WTC11 (cell line): ENCODE results near the gene TFCP2.

Experiments used
- JUN ChIP-seq: sonication (generic); formaldehyde crosslinking; IDR thresholded peaks from 2 replicates; pipeline ENCODE4 v1.8.0; 2023; ENCODE audit warnings: mild to moderate bottlenecking, missing genetic modification reagents
- TF ChIP-seq, protein P1 (sequence below): fragments of 200-600 bp; IDR thresholded peaks from 2 replicates; pipeline ENCODE4 v1.8.0; 2022; ENCODE audit warnings: antibody characterized with exemption
- TF ChIP-seq, protein P2 (sequence below): sonication (generic); formaldehyde crosslinking; IDR thresholded peaks from 2 replicates; pipeline ENCODE4 v1.8.1; 2022; ENCODE audit warnings: low read depth, mild to moderate bottlenecking, moderate library complexity, missing genetic modification reagents, borderline replicate concordance
- TF ChIP-seq, protein P3 (sequence below): sonication (generic); formaldehyde crosslinking; IDR thresholded peaks from 2 replicates; pipeline ENCODE4 v1.8.0; 2022; ENCODE audit warnings: mild to moderate bottlenecking, missing genetic modification reagents

DNA sequence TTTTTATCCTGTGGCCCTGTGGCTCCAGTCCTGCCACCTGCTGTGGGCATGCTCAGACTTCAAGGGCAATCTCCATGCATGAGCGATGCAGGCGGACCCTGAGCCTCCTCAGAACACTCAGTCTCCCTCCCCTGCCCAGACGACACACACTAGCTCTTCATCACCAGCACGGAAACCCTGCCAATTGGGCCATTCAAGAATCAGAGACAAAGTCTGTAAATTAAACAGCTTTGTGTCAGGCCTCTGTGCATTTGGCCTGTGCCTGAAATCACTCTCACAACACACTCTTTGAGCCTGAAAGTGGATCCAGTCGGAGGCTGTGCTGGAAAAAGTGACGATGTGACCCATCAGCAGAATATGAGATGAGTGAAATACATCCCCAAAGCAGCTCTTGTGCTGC, 32.4 kb upstream of the TFCP2 start:
- TF ChIP-seq JUN (CRISPR knock-in tag) = no peak
- TF ChIP-seq, protein P1, sequence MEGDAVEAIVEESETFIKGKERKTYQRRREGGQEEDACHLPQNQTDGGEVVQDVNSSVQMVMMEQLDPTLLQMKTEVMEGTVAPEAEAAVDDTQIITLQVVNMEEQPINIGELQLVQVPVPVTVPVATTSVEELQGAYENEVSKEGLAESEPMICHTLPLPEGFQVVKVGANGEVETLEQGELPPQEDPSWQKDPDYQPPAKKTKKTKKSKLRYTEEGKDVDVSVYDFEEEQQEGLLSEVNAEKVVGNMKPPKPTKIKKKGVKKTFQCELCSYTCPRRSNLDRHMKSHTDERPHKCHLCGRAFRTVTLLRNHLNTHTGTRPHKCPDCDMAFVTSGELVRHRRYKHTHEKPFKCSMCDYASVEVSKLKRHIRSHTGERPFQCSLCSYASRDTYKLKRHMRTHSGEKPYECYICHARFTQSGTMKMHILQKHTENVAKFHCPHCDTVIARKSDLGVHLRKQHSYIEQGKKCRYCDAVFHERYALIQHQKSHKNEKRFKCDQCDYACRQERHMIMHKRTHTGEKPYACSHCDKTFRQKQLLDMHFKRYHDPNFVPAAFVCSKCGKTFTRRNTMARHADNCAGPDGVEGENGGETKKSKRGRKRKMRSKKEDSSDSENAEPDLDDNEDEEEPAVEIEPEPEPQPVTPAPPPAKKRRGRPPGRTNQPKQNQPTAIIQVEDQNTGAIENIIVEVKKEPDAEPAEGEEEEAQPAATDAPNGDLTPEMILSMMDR = no peak
- TF ChIP-seq, protein P2, sequence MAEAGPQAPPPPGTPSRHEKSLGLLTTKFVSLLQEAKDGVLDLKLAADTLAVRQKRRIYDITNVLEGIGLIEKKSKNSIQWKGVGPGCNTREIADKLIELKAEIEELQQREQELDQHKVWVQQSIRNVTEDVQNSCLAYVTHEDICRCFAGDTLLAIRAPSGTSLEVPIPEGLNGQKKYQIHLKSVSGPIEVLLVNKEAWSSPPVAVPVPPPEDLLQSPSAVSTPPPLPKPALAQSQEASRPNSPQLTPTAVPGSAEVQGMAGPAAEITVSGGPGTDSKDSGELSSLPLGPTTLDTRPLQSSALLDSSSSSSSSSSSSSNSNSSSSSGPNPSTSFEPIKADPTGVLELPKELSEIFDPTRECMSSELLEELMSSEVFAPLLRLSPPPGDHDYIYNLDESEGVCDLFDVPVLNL (CRISPR knock-in tag) = no peak
- TF ChIP-seq, protein P3, sequence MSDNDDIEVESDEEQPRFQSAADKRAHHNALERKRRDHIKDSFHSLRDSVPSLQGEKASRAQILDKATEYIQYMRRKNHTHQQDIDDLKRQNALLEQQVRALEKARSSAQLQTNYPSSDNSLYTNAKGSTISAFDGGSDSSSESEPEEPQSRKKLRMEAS = no peak
